H54 (cell line): Measurements from ENCODE around the gene DAPK1.

ENCODE experiments used
- DNase-seq: peaks from one replicate; pipeline ENCODE4 v3.0.0; 2011; ENCODE audit warnings: low spot score, mixed read lengths; ENCODE audit not compliant: insufficient read length
- FAIRE-seq: peaks from 3 replicates; lab custom pipeline; 2011; peaks lifted over from hg19 to GRCh38; lab: Jason Lieb, UNC
- POLR2A ChIP-seq: IDR thresholded peaks from 2 replicates; pipeline ENCODE4 v1.6.1; 2011; ENCODE audit warnings: low read depth, mild to moderate bottlenecking, low read length

The DAPK1 gene

DNA sequence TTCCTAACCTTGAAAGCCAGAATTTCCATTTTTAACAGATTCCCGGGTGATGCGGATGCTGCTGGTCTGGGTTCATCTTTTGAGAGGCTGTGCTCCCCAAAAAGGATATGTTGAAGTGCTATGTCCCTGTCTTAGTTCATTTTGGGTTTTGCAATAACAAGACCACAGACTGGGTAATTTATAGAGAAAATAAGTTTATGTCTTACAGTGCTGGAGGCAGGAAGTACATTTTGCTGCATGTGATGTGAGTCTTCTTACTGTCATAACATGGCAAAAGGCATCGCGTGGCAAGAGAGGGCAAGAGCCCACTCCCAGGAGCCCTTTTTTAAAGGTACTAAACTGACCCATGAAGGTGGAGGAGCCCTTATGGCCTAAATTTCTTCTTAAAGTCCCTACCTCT is 114.1 kb downstream of the DAPK1 start:
- TF ChIP-seq POLR2A: no peak
- FAIRE-seq (no peak), DNase-seq (no peak)

DNA sequence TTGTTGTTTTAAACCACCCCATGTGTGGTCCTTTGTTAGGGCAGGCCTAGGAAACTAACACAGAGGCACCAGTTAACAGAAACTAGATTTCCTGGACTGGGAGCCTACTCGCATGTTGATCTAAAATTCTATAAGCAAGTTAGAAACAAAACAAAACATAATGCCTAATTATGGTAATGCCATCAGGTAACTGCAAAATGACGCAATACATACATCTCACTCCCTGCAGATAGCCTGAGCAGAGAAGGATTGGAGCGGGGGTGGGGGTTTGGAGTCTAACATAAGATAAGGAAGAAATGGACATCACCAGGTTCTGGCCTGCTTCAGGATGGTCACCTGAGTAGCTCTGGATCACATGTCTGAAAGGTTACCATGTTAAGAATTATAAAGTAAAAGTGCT is 114.9 kb downstream of the DAPK1 start:
- DNase-seq (no peak), FAIRE-seq (no peak)
- TF ChIP-seq POLR2A: no peak

DNA sequence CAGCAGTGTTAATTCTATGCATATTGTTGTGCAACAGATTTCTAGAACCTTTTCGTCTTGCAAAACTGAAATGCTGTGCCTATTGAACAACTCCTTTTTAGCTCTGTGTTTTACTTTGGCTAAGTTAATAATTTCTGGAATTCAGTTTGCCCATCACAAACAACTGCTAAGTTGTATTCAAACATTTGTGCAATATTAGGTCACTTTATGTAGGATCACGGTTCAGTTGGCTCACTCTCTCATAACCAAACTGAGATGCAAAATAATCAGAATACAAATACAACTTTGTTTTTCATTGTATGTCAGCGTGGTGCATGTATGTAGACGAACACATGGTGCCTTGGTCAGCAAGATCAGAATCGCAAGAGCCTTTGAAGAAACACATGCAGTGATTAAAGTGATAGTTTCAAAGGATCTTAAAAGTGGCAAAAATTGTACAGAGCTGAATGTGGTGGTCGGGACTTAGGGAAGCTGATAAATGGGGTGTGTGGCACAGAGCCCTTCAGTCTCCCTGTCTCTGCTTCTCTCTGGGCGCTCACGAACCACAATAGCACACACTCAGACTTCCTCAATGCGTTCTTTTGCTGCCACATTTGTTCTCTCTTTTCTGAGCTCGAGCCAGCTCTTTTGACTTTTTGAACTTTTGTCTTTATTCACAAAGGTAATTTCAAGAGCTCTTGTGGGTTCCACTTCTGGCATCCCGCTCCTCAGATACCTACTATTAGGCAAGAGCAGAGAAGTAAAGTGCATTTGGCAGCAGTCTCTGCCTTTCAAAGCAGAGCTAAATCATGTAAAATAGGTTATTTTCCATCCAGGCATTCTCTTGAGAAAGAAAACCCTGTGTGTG is 115.8 kb downstream of the DAPK1 start:
- no peak for DNase-seq
- TF ChIP-seq POLR2A: no peak
- FAIRE-seq: no peak

DNA sequence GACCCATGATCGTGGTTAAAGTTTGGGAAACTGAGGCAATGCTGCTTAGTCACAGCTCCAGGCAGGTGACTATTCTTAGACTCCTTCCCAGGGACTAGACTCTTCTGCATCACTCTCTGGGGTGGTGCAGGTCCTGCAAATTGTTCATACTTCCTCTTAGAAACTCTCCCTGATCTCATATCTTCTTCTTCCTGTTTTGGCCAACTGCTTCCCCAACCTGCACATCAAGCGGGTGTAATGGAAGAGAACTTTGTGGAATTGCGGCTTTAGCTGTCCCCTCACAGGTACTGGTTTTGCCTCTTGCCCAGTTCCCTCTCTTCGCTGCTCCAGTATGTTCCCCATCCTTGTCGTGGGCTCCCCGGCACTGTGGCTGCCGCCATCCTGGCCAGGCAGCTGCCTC is 116.7 kb downstream of the DAPK1 start:
- DNase-seq (no peak), FAIRE-seq (no peak)
- TF ChIP-seq POLR2A: no peak

DNA sequence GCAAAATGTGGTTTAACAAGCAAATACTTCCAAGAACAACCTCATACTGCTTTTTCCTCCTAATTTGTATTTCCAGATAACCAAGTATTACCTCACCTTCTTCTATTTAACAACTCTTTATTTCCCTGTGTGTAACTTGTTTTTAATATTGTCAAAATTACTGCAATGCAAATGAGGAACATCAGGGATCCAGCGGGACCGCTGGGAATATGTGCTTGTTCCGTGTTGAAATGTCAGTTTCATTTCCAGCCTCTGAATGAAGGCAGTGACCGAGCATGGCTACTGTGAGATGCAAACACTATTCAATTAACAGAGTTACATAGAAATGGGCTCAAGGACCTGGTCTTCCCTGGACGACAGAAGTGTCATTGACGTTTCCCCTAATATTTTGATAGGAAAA is 117.5 kb downstream of the DAPK1 start:
- TF ChIP-seq POLR2A: no peak
- DNase-seq: no peak
- no peak for FAIRE-seq

DNA sequence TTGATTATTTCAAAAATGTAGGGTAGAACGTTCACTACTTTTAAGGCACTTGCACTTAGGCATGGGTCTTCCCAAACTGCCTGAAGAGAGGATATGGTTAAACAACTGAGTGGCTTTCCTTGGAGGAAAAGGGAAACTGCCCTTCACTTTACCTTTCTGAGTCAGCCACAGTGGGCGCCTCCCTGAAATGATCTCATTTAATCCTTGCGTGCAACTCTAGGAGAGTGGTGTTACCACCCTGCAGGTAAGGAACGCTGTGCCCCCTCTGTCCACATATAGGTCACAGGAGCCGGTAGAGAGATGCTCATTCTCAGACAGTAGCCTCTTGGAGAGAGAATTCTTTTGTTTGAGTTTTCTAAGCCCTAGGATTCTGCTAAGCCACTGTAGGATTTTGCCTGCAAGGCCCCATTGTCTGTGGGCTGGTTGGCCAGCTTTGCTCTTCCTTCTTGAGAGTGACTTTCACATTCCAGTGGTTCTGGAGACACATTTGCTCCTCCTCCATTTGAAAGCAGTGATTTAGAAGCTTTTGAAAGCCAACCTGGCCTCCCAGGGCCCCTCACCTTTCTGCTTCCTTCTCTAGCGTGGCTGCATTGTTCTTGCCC is 118.0 kb downstream of the DAPK1 start:
- no peak for DNase-seq

DNA sequence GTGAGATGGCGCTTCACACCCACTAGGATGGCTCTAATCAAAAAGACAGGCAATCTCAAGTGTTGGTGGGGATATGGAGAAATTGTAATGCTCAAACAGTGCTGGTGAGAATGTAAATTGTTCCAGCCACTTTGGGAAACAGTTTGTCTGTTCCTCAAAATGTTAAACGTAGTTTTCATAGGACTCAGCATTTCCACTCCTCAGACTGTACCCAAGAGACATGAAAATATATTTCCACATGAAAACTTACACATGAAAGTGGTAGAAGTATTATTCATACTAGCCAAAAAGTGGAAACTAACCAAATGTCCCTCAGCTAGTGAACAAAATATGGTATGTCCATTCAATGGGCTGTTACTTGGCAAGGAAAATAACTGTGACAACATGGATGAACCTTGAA is 120.6 kb downstream of the DAPK1 start:
- DNase-seq (no peak), FAIRE-seq (no peak)
- no peak for TF ChIP-seq POLR2A

More for the DNA sequence above, 118.0 kb downstream of the DAPK1 start:
- FAIRE-seq: no peak
- no peak for TF ChIP-seq POLR2A

DNA sequence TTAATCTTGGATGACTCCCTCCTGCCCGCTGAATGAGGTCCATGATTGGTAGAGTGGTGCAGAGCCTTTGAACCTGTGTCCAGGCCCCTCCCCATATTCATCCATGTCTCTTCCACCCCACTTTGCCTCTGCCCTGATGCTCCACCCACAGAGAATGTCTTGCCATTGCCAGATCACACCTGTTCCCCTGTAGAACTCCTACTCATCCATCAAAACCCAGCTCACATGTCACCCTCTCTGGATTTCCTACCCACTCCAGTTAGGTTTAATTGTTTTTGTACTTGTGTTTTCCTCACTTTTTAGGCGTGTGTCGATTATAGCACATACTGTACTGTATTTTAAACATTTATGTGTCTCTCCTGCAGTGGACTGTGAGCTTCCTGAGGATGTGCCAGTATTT is 121.3 kb downstream of the DAPK1 start:
- FAIRE-seq (no peak), DNase-seq (no peak)
- no peak for TF ChIP-seq POLR2A

DNA sequence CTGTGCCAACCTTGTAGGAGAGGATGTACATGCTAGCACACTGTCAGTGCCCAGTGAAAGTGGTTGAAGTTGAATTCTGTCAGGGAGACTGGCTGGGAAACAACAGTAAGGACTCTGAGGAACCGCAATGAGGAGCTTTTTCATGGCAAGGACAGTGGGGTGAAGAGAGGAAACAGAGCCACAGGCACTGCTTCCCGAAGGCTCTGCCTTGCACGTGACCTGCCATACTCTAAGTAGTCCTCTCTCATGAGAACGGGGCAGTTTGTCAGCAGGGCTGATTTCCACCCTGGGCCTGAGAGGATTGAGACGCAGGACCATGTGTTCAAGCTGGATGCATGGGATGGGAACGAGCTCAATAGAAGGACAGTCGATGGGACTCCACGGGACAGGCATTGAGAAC is 121.7 kb downstream of the DAPK1 start:
- no peak for TF ChIP-seq POLR2A
- no peak for DNase-seq
- FAIRE-seq: no peak

DNA sequence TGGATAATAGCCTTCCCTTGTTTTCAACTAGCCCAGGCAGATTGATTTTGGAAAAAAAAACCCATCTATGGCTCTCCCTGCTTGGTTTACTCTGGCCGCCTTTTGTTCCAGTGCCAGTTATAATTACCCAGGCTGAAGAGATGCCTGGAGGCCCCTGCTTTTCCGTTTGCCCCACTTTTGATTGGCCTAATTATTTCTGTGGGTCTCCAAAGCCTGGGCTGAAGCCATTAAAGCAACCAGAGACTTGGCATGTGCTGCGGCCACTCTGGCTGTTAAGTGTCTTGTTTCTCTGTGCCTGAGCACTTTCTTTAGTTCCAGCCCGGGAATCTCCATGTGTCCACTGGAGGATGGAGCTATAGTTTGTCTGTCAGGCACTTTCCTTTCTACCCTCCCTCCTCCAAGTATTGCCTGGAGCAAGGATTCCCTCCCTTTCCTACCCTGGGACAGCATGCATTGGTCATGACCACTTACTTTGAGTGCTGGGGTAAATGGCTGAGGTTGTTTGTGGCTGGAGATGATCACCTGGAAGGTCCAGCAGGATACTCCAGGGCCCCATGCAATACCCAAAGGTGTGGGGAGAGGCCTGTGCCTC is 123.2 kb downstream of the DAPK1 start:
- FAIRE-seq (no peak), DNase-seq (no peak)
- no peak for TF ChIP-seq POLR2A

DNA sequence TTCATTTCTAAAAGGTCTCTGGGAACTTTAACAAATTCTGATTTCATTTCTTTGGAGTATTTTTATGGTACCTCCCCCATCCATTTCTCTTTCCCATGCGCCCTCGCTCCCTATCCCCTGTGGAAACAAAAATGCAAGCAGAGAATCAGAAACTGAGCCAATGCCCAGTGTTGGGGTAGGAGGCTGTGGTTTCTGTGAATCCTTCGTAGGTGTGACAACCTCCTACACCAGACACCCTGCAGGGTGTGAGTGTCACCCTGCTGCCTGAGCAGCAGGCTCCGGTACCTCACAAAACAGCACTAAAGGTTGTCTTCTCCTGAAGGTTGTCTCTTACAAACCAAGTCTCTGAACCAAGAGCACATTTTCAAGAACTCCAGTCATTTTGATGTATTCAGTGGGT is 124.4 kb downstream of the DAPK1 start:
- DNase-seq (no peak), FAIRE-seq (no peak)
- TF ChIP-seq POLR2A: no peak

DNA sequence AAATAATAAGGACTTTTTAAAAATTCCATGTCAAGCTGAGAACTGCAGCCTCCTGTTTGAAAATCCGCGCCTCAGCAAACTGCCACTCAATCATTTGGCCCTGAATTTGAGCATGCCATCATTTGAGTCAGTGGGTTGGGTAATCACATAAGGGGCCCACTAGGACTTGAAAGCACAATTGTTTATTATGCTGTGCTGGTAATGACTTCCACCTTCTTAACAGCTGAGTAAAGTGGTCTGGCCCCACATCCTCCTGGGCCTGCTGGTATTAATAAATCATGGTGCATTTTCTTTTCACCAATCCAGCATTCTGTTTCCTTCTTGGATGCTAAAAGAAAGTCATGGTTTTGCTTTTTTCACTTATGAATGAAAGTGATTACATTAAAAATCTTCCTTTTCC is 125.3 kb downstream of the DAPK1 start:
- no peak for TF ChIP-seq POLR2A
- FAIRE-seq (no peak), DNase-seq (no peak)

DNA sequence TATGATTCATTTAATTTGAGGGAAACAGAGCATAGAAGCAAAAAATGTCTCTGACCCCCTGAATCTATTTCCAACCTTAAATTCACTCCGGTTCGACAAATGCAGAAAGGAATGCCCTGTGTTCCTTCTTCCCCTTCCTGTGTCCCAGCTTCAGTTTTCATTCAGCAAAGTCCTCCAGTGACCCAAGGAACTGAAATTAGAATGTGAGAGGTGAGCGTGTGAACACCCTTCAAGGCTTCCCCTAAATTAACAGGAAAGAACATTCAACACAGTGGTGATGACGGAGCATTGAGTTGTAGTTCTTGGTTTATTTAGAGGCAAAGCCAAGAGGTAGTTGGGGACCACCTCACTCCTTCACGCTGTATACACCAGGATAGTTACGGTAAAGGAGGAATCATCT is 130.7 kb downstream of the DAPK1 start:
- no peak for FAIRE-seq
- DNase-seq: no peak
- TF ChIP-seq POLR2A: no peak

DNA sequence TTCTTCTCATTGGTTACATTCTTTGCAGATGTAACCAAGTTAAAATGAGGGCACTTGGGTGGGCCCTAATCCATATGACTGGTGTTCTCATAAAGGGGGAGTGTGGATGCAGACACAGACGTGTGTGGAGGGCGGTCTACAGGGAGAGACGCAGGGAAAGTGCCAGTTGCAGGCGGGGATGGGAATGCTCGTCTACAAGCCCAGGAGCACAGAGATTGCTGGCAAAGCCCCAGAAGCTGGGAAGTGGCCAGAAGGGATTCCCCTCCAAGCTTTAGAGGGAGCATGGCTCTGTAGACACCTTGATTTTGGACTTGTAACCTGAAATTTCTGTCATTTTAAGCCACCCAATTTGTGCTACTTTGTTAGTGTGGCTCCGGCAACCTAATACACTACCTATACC is 131.4 kb downstream of the DAPK1 start:
- TF ChIP-seq POLR2A: no peak
- DNase-seq (no peak), FAIRE-seq (no peak)

DNA sequence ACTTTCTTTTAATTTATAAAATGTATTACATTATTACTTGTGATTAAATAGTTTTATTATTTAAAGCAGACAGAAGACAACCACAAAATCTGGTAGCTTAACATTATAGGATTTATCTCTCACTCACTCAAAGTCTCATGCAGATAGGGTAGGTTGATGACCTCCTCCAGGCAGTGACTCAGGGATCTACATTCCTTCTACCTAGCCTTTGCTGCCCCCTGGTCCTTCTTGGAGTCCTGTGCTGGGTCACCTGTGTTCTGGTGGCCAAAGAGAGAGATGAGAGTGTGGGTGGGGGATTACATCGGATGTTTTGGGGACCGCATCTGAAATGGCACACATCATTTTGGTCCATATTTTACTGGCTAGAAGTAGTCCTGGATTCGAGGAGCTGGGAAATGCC is 132.6 kb downstream of the DAPK1 start:
- FAIRE-seq (no peak), DNase-seq (no peak)
- TF ChIP-seq POLR2A: no peak

DNA sequence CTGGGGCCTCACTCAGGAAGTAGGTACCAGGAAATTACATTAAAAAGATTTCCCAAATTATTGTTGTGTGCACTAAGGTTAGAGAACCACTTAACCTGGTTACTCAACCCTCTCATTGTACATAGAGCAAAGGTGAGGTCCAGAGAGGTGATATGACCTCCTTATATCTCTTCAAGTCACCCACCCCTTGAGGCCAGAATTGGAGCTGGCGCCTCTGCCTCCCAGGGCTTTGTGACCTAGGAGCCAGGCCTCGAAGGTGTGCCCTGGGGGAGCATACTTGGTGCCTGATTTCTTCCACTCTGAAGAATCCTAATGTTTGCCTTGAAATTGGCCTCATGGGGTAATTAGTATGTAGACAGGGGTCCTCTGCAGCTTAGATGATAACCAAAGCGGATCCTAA is 133.2 kb downstream of the DAPK1 start:
- FAIRE-seq (no peak), DNase-seq (no peak)
- no peak for TF ChIP-seq POLR2A
